MCF 10A (cell line): Measurements from ENCODE around the gene MTFR1L. TPM values are rescaled to one million over a fixed set of nuclear protein-coding genes. Genes with fewer than 3 reads are reported as not detected.
A peak's percentile ranks its signal among the peaks of the same experiment; 100 is the strongest.

Experiments
- BruUV-seq: library from RNA; stranded (reverse); fragments of 400-500 nt; replicated peaks from 2 replicates; lab custom pipeline; 2021; lab: Mats Ljungman, UMichigan
- CTCF ChIA-PET: fragments of 300-600 bp; sonication (Branson Sonifier 250); formaldehyde crosslinking; extraction: SDS; loops from one replicate; lab custom pipeline; 2021; ENCODE audit warnings: antibody characterized with exemption, inconsistent platforms; lab: Yijun Ruan, JAX
- POLR2A ChIA-PET: fragments of 300-600, 350-650 bp; sonication (Branson Sonifier 250); formaldehyde crosslinking; extraction: SDS; loops from one replicate; lab custom pipeline; 2020; ENCODE audit warnings: antibody characterized with exemption, inconsistent platforms; lab: Yijun Ruan, JAX
- DNase-seq: peaks from one replicate; pipeline ENCODE4 v3.0.0-alpha.2; 2018; ENCODE audit not compliant: unreplicated experiment
- H3K27ac Mint-ChIP-seq: one replicate; pipeline ENCODE4 v1.8.0; 2022; ENCODE audit warnings: mild to moderate bottlenecking, low read depth, mixed read lengths; ENCODE audit not compliant: unreplicated experiment
- H3K27me3 Mint-ChIP-seq: one replicate; pipeline ENCODE4 v1.8.0; 2022; ENCODE audit warnings: mixed read lengths; ENCODE audit not compliant: insufficient read depth, unreplicated experiment
- H3K36me3 Mint-ChIP-seq: one replicate; pipeline ENCODE4 v1.8.0; 2022; ENCODE audit warnings: mild to moderate bottlenecking, moderate library complexity, mixed read lengths; ENCODE audit not compliant: insufficient read depth, unreplicated experiment
- H3K4me1 Mint-ChIP-seq: one replicate; pipeline ENCODE4 v1.8.0; 2022; ENCODE audit warnings: mixed read lengths; ENCODE audit not compliant: insufficient read depth, unreplicated experiment
- H3K4me3 Mint-ChIP-seq: one replicate; pipeline ENCODE4 v1.8.0; 2022; ENCODE audit warnings: mild to moderate bottlenecking, moderate library complexity, mixed read lengths; ENCODE audit not compliant: unreplicated experiment
- H3K9me3 Mint-ChIP-seq: one replicate; pipeline ENCODE4 v1.8.0; 2022; ENCODE audit warnings: mixed read lengths; ENCODE audit not compliant: unreplicated experiment
- CTCF ChIP-seq: fragments of 200-600 bp; IDR thresholded peaks from one replicate; pipeline ENCODE4 v1.8.0; 2022; ENCODE audit warnings: antibody characterized with exemption, mild to moderate bottlenecking; ENCODE audit not compliant: unreplicated experiment
- intact Hi-C: fragments of 100-400 bp; cut with micrococcal nuclease; formaldehyde crosslinking; loops from 2 replicates; pipeline ENCODE4 v1.14.1; 2022
- total RNA-seq: library from RNA; stranded (reverse); gene quantifications from 2 replicates; pipeline ENCODE4 v1.2.3, GENCODE V29; 2022

The MTFR1L gene
- total RNA-seq, 1 experiment from 2014 or later: 39.3 TPM

- POLR2A ChIA-PET: interaction anchor here (0.5 to 1.7 kb wide), 6 partner anchors 10 to 736 kb away, joined by 3 to 6 read pairs (median 3); partner anchors contain the start of gene MTFR1L
- no peak for DNase-seq
- no peak for TF ChIP-seq CTCF
- Mint-ChIP-seq H3K4me1 (peaks cover 8% of the 10 kb centered on the region), H3K27ac (peak overlapping the region; percentile 70), H3K4me3 (no peak overlapping the region), H3K27me3 (no peaks in the 10 kb centered on the region), H3K36me3 (peaks cover 8% of the 10 kb centered on the region), H3K9me3 (no peaks in the 10 kb centered on the region)
- intact Hi-C loops: loop anchor here (5.0 kb wide), 3 partner anchors 203 to 408 kb away; no protein-coding TSS in a partner anchor
- BruUV-seq: no TSS peak
- CTCF ChIA-PET: interaction anchor here (0.6 to 2.2 kb wide), 12 partner anchors 9 to 1003 kb away, joined by 3 to 10 read pairs (median 4); partner anchors contain the start of genes PAFAH2 and SELENON
These were observed 9.8 kb upstream of the MTFR1L start for GRCh38 chr1:25809929-25810328.

- peak; percentile 50 for DNase-seq
- ChIA-PET POLR2A (interaction anchor here (0.6 to 1.7 kb wide), 3 partner anchors 9 to 480 kb away, joined by 3 to 6 read pairs (median 3); partner anchors contain the start of gene MTFR1L), CTCF (interaction anchor here (0.5 to 2.7 kb wide), 14 partner anchors 8 to 987 kb away, joined by 3 to 17 read pairs (median 3); partner anchors contain the start of gene SELENON)
- intact Hi-C loops: loop anchor here (5.0 kb wide), 3 partner anchors 203 to 408 kb away; no protein-coding TSS in a partner anchor
- Mint-ChIP-seq H3K4me1 (peaks cover 8% of the 10 kb centered on the region), H3K9me3 (no peaks in the 10 kb centered on the region), H3K27ac (peak overlapping the region; percentile 70), H3K27me3 (no peaks in the 10 kb centered on the region), H3K36me3 (peaks cover 8% of the 10 kb centered on the region), H3K4me3 (no peak overlapping the region)
- TF ChIP-seq CTCF: peak; percentile 92
- no TSS peak for BruUV-seq
These were observed 9.1 kb upstream of the MTFR1L start for GRCh38 chr1:25810341-25811299.

GRCh38 chr1:25811384-25812082, 8.2 kb upstream of the MTFR1L start:
- Mint-ChIP-seq H3K4me3 (no peak overlapping the region), H3K4me1 (no peaks in the 10 kb centered on the region), H3K27me3 (no peaks in the 10 kb centered on the region), H3K36me3 (peaks cover 8% of the 10 kb centered on the region), H3K27ac (no peak overlapping the region), H3K9me3 (no peaks in the 10 kb centered on the region)
- BruUV-seq: no TSS peak
- no peak for TF ChIP-seq CTCF
- POLR2A ChIA-PET: interaction anchor here (1.7 kb wide), 1 partner anchor 8 kb away, joined by 6 read pairs; the partner anchor contains the start of gene MTFR1L
- CTCF ChIA-PET: interaction anchor here (0.6 to 2.7 kb wide), 8 partner anchors 10 to 892 kb away, joined by 3 to 17 read pairs (median 4); partner anchors contain the start of gene SELENON
- intact Hi-C loops: loop anchor here (5.0 kb wide), 3 partner anchors 204 to 409 kb away; no protein-coding TSS in a partner anchor
- no peak for DNase-seq
